ENCODE data around the gene TMEM131. TPM values are rescaled to one million over a fixed set of nuclear protein-coding genes. Genes with fewer than 3 reads are reported as not detected.

TMEM131 gene
- total and polyA plus RNA-seq, 10 of the 15 experiments (the other 5 are each of a cell fraction or from before 2014, with no cell fraction given): 6.0 to 48.2 (median 23.2) TPM

GRCh38 chr2:97869722-97870346 is 125.9 kb downstream of the TMEM131 start (continued):
- TF ChIP-seq, protein P1, sequence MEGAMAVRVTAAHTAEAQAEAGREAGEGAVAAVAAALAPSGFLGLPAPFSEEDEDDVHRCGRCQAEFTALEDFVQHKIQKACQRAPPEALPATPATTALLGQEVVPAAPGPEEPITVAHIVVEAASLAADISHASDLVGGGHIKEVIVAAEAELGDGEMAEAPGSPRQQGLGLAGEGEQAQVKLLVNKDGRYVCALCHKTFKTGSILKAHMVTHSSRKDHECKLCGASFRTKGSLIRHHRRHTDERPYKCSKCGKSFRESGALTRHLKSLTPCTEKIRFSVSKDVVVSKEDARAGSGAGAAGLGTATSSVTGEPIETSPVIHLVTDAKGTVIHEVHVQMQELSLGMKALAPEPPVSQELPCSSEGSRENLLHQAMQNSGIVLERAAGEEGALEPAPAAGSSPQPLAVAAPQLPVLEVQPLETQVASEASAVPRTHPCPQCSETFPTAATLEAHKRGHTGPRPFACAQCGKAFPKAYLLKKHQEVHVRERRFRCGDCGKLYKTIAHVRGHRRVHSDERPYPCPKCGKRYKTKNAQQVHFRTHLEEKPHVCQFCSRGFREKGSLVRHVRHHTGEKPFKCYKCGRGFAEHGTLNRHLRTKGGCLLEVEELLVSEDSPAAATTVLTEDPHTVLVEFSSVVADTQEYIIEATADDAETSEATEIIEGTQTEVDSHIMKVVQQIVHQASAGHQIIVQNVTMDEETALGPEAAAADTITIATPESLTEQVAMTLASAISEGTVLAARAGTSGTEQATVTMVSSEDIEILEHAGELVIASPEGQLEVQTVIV (IDR thresholded peaks at IDR 0.05; ENCODE audit: borderline replicate concordance, partially characterized antibody): no peak
- TF ChIP-seq HCFC1 (IDR thresholded peaks at IDR 0.05; ENCODE audit: low read length) (no peak), RAD51 (IDR thresholded peaks at IDR 0.05) (no peak), E2F4 (IDR thresholded peaks at IDR 0.05; ENCODE audit: low read depth, low read length) (no peak), CHD4 (IDR thresholded peaks at IDR 0.05) (no peak), ZBED1 (IDR thresholded peaks at IDR 0.05; ENCODE audit: borderline replicate concordance) (no peak), TCF7 (IDR thresholded peaks at IDR 0.05; ENCODE audit: borderline replicate concordance) (no peak), KAT2A (conservative IDR thresholded peaks at IDR 0.05; ENCODE audit: control insufficient read depth, low read depth, low read length) (no peak), FOXK2 (IDR thresholded peaks at IDR 0.05) (no peak)
- TF ChIP-seq, protein P2, sequence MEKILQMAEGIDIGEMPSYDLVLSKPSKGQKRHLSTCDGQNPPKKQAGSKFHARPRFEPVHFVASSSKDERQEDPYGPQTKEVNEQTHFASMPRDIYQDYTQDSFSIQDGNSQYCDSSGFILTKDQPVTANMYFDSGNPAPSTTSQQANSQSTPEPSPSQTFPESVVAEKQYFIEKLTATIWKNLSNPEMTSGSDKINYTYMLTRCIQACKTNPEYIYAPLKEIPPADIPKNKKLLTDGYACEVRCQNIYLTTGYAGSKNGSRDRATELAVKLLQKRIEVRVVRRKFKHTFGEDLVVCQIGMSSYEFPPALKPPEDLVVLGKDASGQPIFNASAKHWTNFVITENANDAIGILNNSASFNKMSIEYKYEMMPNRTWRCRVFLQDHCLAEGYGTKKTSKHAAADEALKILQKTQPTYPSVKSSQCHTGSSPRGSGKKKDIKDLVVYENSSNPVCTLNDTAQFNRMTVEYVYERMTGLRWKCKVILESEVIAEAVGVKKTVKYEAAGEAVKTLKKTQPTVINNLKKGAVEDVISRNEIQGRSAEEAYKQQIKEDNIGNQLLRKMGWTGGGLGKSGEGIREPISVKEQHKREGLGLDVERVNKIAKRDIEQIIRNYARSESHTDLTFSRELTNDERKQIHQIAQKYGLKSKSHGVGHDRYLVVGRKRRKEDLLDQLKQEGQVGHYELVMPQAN (conservative IDR thresholded peaks at IDR 0.05): no peak
- TF ChIP-seq, protein P3, sequence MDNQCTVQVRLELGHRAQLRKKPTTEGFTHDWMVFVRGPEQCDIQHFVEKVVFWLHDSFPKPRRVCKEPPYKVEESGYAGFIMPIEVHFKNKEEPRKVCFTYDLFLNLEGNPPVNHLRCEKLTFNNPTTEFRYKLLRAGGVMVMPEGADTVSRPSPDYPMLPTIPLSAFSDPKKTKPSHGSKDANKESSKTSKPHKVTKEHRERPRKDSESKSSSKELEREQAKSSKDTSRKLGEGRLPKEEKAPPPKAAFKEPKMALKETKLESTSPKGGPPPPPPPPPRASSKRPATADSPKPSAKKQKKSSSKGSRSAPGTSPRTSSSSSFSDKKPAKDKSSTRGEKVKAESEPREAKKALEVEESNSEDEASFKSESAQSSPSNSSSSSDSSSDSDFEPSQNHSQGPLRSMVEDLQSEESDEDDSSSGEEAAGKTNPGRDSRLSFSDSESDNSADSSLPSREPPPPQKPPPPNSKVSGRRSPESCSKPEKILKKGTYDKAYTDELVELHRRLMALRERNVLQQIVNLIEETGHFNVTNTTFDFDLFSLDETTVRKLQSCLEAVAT (IDR thresholded peaks at IDR 0.05): no peak
- TF ChIP-seq, protein P4, sequence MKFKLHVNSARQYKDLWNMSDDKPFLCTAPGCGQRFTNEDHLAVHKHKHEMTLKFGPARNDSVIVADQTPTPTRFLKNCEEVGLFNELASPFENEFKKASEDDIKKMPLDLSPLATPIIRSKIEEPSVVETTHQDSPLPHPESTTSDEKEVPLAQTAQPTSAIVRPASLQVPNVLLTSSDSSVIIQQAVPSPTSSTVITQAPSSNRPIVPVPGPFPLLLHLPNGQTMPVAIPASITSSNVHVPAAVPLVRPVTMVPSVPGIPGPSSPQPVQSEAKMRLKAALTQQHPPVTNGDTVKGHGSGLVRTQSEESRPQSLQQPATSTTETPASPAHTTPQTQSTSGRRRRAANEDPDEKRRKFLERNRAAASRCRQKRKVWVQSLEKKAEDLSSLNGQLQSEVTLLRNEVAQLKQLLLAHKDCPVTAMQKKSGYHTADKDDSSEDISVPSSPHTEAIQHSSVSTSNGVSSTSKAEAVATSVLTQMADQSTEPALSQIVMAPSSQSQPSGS (IDR thresholded peaks at IDR 0.05; ENCODE audit: low read length): no peak

All from GM12878 (cell line).